ENCODE measurements around the gene PLAAT1. TPM values are rescaled to one million over a fixed set of nuclear protein-coding genes. Genes with fewer than 3 reads are reported as not detected.

Gene PLAAT1
- total RNA-seq: 0.47 TPM in 1 of 2 replicates, not detected in the other

- DNase-seq: peak; percentile 60
Observed at GRCh38 chr3:193240850-193241706, at the start of gene PLAAT1. PLAAT1 (plus strand) TSS chr3:193241222; CDS start chr3:193255651, 14,429 bp downstream.

GRCh38 chr3:193194371-193194770, 46.7 kb upstream of the PLAAT1 start:
- no peak for DNase-seq

- no peak for DNase-seq
Observed at GRCh38 chr3:193196746-193197145, 44.3 kb upstream of the PLAAT1 start.

- DNase-seq: no peak
Observed at GRCh38 chr3:193207290-193208273, 33.4 kb upstream of the PLAAT1 start.

- DNase-seq: no peak
Observed at GRCh38 chr3:193210618-193211017, 30.4 kb upstream of the PLAAT1 start.

GRCh38 chr3:193211173-193211572, 29.8 kb upstream of the PLAAT1 start:
- DNase-seq: no peak

- DNase-seq: no peak
Observed at GRCh38 chr3:193211984-193212383, 29.0 kb upstream of the PLAAT1 start.

- no peak for DNase-seq
Observed at GRCh38 chr3:193212844-193213243, 28.2 kb upstream of the PLAAT1 start.

GRCh38 chr3:193214445-193214844, 26.6 kb upstream of the PLAAT1 start:
- no peak for DNase-seq

- DNase-seq: no peak
Observed at GRCh38 chr3:193225302-193226125, 15.5 kb upstream of the PLAAT1 start.

- no peak for DNase-seq
Observed at GRCh38 chr3:193228206-193228605, 12.8 kb upstream of the PLAAT1 start.

- DNase-seq: peak; percentile 57
Observed at GRCh38 chr3:193229851-193230420, 11.1 kb upstream of the PLAAT1 start.

- no peak for DNase-seq
Observed at GRCh38 chr3:193230610-193231009, 10.4 kb upstream of the PLAAT1 start.

- DNase-seq: no peak
Observed at GRCh38 chr3:193231201-193231600, 9.8 kb upstream of the PLAAT1 start.

GRCh38 chr3:193236599-193236998, 4.4 kb upstream of the PLAAT1 start:
- DNase-seq: no peak

- DNase-seq: no peak
Observed at GRCh38 chr3:193237030-193237429, 4.0 kb upstream of the PLAAT1 start.

- DNase-seq: peak; percentile 12
Observed at GRCh38 chr3:193240436-193240849, 579 bp upstream of the PLAAT1 start.

GRCh38 chr3:193241716-193242115, 694 bp downstream of the PLAAT1 start:
- DNase-seq: no peak

- no peak for DNase-seq
Observed at GRCh38 chr3:193243571-193243970, 2.5 kb downstream of the PLAAT1 start.

- no peak for DNase-seq
Observed at GRCh38 chr3:193248848-193249468, 7.9 kb downstream of the PLAAT1 start.

- DNase-seq: no peak
Observed at GRCh38 chr3:193250492-193250891, 9.5 kb downstream of the PLAAT1 start.

Data from dermis blood vessel endothelial cell (primary cell).